ENCODE measurements around the gene IGFBP5. TPM values are rescaled to one million over a fixed set of nuclear protein-coding genes. Genes with fewer than 3 reads are reported as not detected.

The IGFBP5 gene
- total RNA-seq, 1 donor from 2014 or later: not detected

- intact Hi-C loops (cut with micrococcal nuclease): no loop called here
These were observed 20.1 kb upstream of the IGFBP5 start for GRCh38 chr2:216715402-216715974.

- intact Hi-C loops (cut with micrococcal nuclease): no loop called here
These were observed 19.0 kb upstream of the IGFBP5 start for GRCh38 chr2:216714376-216714775.

DNA sequence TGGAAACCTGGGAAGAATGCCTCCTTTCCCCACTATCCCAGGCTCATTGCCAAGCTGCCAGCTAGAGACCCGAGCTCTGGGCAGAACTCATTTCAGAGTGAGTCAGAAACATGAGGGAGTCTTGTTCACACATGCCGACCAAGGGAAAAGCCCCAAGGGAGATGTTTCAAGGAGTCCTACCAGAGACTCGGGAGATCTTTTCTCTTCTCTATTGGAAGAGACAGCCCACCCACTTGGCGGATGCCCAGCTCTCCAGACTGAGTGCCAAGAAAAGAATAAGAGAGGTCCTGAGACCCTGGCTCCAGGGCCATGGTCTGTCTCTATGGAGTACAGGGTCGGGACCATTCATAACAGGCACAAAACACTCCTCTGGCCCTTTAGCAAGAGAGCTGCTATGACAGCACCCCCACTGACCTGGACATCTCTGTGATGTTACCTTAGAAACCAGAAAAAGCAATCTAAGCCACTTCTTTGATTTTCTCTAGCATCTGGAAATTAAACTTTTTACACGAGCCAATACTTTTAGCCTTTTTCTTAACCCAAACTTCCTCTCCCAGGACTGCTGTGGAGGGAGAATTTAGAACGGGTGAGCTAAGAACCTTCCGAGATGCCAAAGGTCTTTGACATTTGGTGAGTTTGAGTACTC is 18.5 kb upstream of the IGFBP5 start:
- intact Hi-C loops (cut with micrococcal nuclease): no loop called here

DNA sequence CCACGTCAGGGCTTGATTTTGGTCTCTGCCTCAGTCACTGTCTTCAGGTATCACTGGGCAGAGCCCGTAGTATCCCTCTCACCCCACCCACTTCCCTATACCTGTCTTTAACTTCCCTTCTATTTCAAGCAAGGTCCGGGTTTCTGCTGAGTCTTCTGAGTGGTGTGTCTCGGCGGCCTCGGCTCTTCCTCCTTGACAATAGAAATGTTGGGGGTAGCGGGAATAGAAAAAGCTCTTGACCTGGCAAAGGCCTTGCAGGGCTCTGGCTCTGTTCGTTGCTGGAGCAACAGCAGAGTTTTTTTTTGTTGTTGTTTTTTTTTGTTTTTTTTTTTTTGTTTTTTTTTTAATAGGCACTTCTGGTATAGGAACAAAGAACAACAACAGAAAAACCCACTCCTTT is 16.0 kb upstream of the IGFBP5 start:
- intact Hi-C loops (cut with micrococcal nuclease): no loop called here

GRCh38 chr2:216710551-216711301 is 15.4 kb upstream of the IGFBP5 start:
- intact Hi-C loops (cut with micrococcal nuclease): no loop called here

DNA sequence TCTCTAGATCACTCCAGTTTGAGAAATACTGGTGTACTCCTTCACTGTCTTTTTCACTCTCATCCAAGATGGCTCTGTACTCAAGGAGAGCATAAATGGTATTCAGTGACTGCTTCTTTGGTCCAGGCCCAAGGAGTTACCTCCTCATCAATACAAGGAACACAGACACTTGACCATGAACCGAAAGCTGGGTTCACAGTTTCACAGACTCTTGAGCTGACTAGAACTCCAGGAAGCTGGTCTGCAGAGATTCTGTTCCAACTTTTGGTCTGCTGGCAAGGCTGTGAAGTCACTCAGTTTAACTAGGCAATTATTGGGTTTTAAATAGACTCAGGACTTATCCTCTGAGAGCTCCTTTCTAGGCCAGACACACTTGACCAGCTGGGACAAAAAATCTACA is 7.4 kb upstream of the IGFBP5 start:
- intact Hi-C loops (cut with micrococcal nuclease): no loop called here

DNA sequence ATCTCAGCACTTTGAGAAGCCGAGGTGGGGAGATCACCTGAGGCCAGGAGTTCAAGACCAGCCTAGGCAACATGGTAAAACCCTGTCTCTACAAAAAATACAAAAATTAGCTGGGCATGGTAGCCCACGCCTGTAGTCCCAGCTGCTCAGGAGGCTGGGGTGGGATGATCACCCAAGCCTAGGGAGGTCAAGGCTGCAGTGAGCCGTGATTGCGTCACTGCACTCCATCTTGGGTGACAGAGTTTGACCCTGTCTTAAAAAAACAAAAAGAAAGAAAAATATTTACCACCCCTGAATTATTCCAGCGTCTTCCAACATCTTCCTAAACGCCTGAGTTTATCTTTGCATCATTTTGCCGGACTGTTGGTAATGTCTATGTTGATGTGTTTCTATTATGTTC is 6.2 kb upstream of the IGFBP5 start:
- intact Hi-C loops (cut with micrococcal nuclease): no loop called here

GRCh38 chr2:216700781-216701180 is 5.4 kb upstream of the IGFBP5 start:
- intact Hi-C loops (cut with micrococcal nuclease): no loop called here

- intact Hi-C loops (cut with micrococcal nuclease): no loop called here
These were observed 4.8 kb upstream of the IGFBP5 start for GRCh38 chr2:216700088-216700567.

DNA sequence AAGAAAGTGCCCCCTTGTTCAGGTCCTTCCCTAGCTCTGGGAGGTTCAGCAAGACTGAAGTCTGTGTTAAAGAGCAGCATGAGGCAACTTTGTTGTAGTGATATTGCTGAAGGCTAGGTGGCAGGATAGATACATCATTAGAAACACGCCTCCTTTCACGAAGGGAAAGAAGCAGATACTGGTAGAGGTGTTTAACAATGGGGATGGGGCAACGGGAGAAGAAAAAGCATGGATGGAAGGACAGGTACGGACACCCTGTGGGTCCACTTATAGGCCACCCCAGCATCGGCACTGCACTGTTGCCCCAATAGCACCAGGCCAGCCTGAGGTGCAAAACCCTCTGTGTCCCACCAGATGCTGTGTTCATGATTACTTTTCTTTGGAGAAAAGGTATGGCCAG is 3.5 kb upstream of the IGFBP5 start:
- intact Hi-C loops (cut with micrococcal nuclease): loop anchor here (1.0 to 10.0 kb wide), 9 partner anchors 16 to 1014 kb away; no protein-coding TSS in a partner anchor

- intact Hi-C loops (cut with micrococcal nuclease): loop anchor here (1.0 to 10.0 kb wide), 8 partner anchors 15 to 1015 kb away; no protein-coding TSS in a partner anchor
These were observed 2.9 kb upstream of the IGFBP5 start for GRCh38 chr2:216698293-216698692.

GRCh38 chr2:216696751-216697560 is 1.6 kb upstream of the IGFBP5 start:
- intact Hi-C loops (cut with micrococcal nuclease): loop anchor here (10.0 kb wide), 2 partner anchors 188 to 618 kb away; no protein-coding TSS in a partner anchor

GRCh38 chr2:216696321-216696720 is 972 bp upstream of the IGFBP5 start:
- intact Hi-C loops (cut with micrococcal nuclease): loop anchor here (10.0 kb wide), 2 partner anchors 188 to 618 kb away; no protein-coding TSS in a partner anchor

DNA sequence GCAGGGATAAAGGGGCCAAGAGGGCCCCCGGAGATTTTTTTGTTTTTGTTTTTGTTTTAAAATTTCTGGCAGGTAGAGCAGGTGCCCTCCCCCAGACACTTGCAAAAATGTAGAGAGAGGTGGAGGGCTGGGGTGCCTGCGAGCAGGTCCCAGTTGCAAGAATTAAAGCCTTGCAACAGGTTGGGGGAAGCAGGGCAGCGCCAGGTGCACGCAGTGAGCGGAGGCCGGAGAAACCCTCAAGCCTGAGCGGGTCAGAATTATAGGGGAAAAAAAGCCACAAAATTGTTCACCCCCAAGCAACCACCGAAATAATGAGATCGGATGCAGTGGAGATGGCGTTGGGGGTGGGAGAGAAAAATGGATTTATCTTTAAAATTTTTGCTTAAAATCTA is 527 bp downstream of the IGFBP5 start:
- intact Hi-C loops (cut with micrococcal nuclease): loop anchor here (5.0 to 10.0 kb wide), 3 partner anchors 190 to 620 kb away; no protein-coding TSS in a partner anchor

DNA sequence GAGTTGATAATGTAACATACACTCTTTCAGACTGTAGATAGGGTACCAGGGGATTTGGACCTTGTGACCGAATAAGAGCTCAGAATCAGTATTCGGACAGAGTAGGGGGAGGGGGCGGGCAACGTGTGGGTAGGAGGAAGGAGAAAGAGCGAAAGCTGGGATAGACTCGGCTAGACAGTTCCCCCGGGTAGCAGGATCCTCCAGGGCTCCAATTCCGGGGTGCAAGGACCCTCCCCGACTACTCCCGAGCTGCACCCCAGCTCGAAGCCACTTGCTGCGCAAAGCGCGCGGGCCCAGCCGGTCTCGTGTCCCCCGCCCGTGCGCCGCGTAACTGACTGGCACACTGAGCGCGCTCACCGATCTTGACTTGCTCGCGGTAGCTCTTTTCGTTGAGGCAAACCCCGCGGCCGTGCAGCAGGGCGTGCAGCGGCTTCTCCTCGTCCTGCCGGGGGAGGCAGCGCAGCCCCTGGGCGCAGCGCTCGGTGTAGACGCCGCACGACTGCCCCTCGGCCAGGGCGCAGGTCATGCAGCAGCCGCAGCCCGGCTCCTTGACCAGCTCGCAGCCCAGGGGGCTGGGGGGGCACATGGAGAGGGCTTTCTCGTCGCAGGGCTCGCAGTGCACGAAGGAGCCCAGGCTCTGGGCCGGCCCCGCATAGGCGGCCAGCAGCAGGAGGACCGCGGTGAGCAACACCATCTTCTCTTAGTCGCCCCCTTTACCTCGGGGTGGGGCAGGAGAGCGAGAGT is 1.1 kb downstream of the IGFBP5 start:
- intact Hi-C loops (cut with micrococcal nuclease): loop anchor here (5.0 to 10.0 kb wide), 3 partner anchors 191 to 621 kb away; no protein-coding TSS in a partner anchor

DNA sequence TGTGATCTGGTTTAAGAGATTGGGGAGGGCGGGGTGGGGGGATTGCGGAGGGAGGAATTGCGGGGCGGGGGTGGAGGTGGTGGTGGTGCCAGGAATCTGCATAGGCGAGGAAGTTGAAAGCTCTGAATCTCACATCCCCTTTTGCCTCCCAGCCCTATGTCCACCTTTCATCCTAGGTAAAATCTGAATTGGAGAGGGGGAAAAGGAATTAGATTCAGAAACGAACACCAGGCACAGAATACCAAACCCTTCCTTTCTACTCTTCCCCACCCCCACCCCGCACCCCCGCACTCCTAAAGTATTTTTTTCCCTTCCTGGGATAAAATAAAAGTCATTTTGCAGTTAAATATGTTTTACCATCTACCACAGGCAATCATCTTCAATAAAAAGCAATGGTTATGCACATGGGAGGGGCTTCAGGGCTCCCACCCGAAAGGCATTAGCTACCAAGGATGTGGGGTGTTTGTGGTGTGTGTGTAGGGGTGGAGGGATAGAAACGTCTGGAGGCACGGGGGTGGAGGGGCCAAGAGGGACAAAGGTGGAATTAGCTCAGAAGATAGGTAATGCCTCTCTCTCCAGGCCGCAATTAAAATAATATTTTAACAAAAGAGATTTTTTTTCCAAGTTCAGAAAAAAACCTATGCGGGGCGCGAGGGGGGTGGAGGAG is 1.8 kb downstream of the IGFBP5 start:
- intact Hi-C loops (cut with micrococcal nuclease): loop anchor here (2.0 to 10.0 kb wide), 6 partner anchors 163 to 1703 kb away; no protein-coding TSS in a partner anchor

DNA sequence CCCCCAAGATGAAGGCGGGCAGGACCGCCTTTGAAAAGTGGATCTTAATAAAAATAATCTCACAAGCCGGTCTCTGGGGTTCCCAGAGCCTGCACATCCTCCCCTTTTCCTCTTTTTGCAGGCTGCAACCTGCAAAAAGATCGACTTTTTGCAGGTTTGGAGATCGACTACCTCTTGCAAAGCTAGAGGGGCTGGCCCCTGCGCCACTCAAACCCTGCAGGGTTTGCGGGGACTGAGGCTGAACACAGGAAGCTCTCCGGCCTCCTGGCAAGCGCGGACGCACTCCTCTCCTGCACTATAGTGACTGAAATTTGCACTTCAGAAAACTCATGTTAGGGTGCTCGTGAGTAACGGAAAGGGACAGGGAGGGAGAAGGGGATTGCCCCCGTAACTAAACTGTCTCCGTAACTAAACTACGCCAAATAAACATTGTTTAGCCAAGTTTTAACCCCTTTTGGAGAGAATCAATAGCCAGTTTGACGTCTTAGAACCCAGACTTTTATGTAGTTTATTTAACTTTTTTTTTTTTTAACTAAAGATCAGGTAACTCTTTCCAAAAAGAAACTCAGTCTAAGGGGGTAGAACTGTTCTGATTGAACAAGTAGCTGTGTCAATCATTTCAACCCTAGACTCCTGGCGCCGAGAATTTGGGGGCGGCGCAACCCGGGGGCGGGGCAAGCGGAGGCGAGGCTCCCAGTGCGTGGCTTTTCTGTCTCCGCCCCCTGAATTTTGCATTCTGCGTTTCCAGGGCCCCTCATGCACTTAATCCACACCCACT is 2.5 kb downstream of the IGFBP5 start:
- intact Hi-C loops (cut with micrococcal nuclease): loop anchor here (2.0 to 10.0 kb wide), 6 partner anchors 164 to 1704 kb away; no protein-coding TSS in a partner anchor

GRCh38 chr2:216690853-216691741 is 4.3 kb downstream of the IGFBP5 start:
- intact Hi-C loops (cut with micrococcal nuclease): loop anchor here (5.0 to 10.0 kb wide), 3 partner anchors 194 to 624 kb away; no protein-coding TSS in a partner anchor

Measured in T-helper 1 cell treated with Interleukin-12 subunit alpha and Interleukin-12 subunit beta and Interleukin-4 antibody, amounts not matched to agents 30 ng/mL and 1 ng/mL, for 36 hours (primary cell).